GM18870 (cell line): Measurements from ENCODE around the gene CMTM3.
"Not testable (repeated sequence)": the region's sequence is repeated elsewhere in the genome, so short reads cannot be mapped to it uniquely, and the experiment has no call there.

Experiments used
- ATAC-seq: cut with Tn5 transposase; IDR thresholded peaks from one replicate; pipeline ENCODE4 v1.9.1; 2021; ENCODE audit warnings: moderate library complexity; ENCODE audit not compliant: unreplicated experiment

CMTM3 gene, protein sequence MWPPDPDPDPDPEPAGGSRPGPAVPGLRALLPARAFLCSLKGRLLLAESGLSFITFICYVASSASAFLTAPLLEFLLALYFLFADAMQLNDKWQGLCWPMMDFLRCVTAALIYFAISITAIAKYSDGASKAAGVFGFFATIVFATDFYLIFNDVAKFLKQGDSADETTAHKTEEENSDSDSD

DNA sequence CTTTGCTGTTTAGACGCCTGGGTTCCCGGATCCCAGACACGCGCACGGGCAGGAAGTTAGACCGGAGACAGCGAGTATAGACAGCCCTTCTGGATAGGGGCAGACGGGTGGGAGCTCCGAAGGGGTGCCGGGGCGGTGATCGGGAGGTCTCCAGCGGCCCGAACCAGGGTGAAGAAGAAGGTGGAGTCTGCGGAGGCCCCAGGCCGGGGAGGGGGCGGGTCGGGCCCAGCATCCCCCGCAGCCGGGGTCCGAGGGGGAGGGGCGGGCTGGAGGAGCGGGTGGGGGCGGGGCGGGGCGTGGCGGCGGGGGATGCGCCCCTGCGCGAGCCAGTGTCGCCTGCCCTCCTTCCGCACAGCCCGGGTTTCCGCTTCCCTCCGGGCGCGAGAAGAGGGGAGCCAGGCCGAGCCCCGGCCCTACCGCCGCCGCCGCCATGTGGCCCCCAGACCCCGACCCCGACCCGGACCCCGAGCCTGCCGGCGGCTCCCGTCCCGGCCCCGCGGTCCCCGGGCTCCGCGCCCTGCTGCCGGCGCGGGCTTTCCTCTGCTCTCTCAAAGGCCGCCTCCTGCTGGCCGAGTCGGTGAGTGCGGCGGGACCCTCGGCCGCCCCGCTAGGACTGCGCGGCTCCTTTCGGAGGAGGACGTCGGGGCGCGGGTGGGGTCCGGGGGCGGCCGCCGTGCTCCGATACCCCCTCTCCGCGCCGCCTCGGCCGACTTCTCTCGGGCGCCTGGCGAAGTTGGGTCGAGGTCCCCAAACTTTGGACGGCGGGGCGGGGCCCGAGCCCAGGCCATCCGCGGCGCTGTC, at the start of gene CMTM3:
TSS of gene CMTM3 (plus strand) at position 329 of the 801 bp plus-strand sequence. CDS start at position 431, 102 bp downstream.
- no peak for ATAC-seq

DNA sequence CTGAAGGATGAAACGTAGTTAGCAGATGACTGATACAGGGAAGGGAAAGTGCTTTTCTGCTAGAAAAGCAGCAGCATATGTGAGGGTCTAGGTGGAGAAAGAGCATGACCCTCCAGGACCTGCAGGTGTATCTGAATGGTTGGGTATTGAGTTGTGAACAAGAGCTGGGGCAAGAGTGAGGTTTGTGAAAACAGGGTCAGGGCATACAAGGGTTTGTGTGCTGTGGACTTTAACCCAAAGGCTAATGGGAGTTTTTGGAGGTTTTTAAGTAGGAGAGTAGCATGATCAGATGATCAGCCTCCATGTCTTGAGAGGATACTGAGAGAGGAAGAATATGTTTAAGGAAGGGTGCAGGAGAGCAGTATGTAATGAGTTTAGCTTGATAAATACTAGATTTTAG, 44.4 kb upstream of the CMTM3 start:
- ATAC-seq, result no peak

DNA sequence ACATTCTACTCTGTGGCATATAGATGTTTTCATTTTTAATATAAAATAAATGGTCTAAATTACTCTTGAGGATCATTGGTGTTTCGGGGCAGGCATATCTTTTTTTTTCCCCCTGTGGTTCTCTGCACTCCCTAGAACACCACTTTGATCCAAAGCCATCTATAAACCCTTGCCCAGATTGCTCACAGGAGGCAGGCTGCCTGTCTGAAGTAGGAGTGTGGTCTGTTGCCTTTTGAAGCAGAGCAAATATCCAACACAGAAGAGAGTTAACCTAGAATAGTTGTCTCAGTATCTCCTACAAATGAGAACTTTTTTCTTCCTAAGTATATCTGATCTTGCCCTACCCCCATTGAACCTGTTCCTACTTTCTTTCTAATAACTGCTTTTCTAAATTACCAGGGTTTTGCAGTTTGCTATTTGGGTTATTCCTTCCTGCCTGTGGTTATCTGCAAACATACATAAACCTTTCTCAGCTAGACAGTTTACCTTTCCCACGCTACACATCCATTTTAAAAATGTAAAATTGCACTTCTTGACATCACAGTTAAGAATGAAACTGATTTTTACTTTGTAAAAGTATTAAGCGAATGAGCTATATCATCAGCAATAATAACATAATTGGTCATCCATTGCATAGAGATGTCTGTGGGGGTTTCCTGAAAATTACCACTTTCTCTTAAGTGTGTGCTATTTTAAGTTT, 43.0 kb upstream of the CMTM3 start:
- no peak for ATAC-seq

DNA sequence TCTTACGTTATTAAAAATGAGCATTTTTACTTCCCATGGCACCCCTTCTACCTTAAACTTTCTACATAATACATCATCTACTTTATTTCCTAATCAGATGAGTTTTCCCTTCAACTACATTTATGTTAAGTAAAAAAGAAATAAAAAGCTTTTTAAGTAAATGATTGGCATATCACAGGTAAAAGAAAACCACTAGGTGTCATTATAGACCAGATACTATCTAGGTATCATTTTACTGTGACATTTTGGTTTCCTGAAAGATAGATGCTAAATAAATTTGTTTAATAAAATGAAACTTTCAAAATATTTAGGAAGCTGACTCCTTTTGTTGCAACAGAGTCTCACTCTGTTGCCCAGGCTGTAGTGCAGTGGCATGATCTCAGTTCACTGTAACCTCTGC, 42.1 kb upstream of the CMTM3 start:
- no peak for ATAC-seq

GRCh38 chr16:66562986-66563385, 41.5 kb upstream of the CMTM3 start:
- ATAC-seq, result no peak

GRCh38 chr16:66563574-66564334, 40.8 kb upstream of the CMTM3 start:
- no peak for ATAC-seq

DNA sequence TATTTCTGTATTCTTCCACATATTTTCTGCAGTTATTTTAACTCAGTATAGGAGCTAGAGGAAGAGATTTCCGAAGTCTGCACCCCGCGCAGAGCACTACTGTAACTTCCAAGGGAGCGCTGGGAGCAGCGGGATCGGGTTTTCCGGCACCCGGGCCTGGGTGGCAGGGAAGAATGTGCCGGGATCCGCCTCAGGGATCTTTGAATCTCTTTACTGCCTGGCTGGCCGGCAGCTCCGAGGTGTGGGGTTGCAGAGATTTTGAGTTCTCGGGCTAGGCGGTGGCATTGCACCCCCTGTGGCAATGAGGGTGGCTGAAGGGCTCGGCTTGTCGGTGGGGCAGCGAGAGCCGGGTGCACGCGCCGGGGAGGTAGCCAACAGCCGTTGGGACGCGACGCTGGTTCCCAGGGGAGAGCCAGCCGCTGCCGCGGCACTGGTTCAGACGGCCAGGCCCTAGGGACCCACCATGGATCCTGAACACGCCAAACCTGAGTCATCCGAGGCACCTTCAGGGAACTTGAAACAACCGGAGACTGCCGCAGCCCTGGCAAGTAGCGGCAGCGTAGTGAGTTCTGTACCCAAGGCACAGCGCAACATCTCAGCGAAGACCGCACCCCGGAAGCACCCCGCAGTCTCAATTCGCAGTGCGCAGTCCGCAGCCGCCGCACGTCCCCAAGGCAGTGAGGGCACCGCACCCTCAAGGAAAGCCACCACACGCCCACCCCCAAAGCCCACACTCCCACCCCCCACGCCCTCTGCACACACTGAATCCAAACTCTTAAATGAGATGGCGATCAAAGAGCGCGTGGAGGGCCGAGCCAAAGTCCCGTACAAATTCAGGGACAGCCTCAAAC, 38.2 kb upstream of the CMTM3 start, which contains the start of gene CMTM1:
TSS of gene CMTM1 (plus strand) at position 389 of the 851 bp plus-strand sequence. CDS start at position 464, 75 bp downstream.
- ATAC-seq, result no peak

DNA sequence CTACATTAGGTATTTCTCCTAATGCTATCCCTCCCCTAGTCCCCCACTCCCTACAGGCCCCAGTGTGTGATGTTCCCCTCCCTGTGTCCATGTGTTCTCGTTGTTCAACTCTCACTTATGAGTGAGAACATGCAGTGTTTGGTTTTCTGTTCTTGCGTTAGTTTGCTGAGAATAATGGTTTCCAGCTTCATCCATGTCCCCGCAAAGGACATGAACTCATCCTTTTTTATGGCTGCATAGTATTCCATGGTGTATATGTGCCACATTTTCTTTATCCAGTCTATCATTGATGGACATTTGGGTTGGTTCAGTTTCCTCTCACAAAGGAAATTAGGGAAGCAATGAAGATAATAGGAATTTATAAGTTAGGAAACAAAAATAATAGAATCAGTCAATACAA, 37.2 kb upstream of the CMTM3 start:
- not testable (repeated sequence) for ATAC-seq

- no peak for ATAC-seq
Observed at GRCh38 chr16:66568355-66568754, 36.1 kb upstream of the CMTM3 start.

DNA sequence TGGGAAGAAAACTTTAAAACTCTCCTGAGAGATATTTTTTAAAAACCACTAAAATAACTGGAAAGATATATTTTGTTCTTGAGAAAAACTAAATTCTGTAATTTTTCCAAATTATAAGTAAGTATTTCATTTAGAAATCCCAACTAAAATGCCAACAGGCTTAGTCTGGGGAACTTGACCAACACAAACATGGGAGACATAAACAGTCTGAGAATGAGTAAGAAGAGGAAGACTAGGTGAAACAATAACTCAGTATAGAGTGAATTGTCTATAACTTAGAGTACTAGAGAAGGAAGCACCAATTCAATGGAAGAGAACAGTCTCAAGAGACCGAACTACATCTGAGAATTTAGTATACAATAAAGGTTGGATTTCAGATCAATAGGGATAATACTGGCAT, 35.4 kb upstream of the CMTM3 start:
- no peak for ATAC-seq

GRCh38 chr16:66569827-66570405, 34.6 kb upstream of the CMTM3 start:
- ATAC-seq, result no peak

DNA sequence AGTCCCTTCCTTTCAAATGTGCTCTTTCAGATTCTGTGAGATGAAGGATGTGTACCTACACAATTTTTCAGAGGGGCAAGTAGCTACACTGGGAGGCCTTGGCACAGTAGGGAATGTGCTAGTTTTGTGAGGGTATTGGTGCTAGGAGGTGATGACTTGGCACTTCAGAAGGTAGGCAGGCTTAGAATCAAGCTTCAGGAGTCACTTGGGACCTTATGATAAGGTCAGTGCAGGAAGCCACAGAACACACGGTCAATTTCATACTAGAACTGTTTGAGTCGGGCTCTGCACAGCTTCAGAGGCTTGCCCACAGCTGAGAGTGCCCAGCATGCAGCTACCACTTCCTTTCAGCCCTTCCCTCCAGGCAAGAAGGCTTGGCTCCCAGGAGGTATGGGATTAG, 32.1 kb upstream of the CMTM3 start:
- ATAC-seq, result no peak

DNA sequence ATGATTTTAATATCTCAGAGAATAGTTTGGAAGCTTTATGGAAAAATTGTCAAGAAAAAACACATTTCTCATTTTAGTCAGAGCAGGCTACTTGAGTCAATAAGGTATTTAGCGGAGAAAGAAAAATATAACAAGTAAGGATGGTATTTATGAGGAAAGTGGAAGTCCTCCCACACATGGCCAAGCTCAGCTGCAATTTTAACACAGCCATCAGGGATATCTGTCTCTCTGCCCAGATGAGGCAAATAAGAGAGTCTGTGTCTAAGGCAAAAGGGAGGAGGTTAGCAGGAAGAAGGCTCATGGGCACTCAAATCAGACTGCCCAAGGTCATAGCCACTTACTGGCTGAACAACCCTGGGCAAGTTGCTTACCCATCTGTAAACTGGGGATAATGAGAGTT, 30.4 kb upstream of the CMTM3 start:
- ATAC-seq, result no peak

DNA sequence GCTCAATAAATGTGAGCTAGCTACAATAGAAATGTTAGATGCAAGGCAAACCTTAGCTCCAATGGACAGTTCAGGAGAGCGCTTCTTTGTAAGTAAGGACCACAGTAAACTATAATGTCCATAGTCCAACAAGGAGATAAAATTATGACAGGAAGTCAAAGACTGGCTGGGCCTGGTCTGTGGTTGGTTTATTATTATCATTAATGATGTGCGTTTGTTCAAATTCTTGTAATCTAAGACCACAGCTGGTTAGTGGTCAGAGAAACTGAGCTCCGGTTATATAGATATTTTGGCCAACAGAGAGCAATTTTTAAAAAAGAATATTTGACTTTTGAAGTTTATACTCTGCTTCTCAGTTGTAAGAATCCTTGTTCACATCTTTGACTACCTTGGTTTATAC, 30.0 kb upstream of the CMTM3 start:
- ATAC-seq, result no peak

- no peak for ATAC-seq
Observed at GRCh38 chr16:66575060-66575459, 29.4 kb upstream of the CMTM3 start.

GRCh38 chr16:66576296-66576695, 28.2 kb upstream of the CMTM3 start:
- ATAC-seq, result no peak

GRCh38 chr16:66578651-66579531, 25.6 kb upstream of the CMTM3 start, which contains the start of gene CMTM2:
TSS of gene CMTM2 (plus strand) at chr16:66579463. CDS start at chr16:66579608, 145 bp downstream.
- ATAC-seq, result no peak

- no peak for ATAC-seq
Observed at GRCh38 chr16:66580605-66581209, 23.8 kb upstream of the CMTM3 start.
